ENCODE data around the gene IL15RA.
"Not testable (repeated sequence)": the region's sequence is repeated elsewhere in the genome, so short reads cannot be mapped to it uniquely, and the experiment has no call there.

Gene IL15RA

GRCh38 chr10:5919568-5919967 is 57.8 kb downstream of the IL15RA start:
- no peak for DNase-seq

- DNase-seq, result no peak
Observed at GRCh38 chr10:5918763-5919162, 58.6 kb downstream of the IL15RA start.

- DNase-seq, result no peak
Observed at GRCh38 chr10:5917305-5917704, 60.0 kb downstream of the IL15RA start.

- DNase-seq, result no peak
Observed at GRCh38 chr10:5915451-5915850, 61.9 kb downstream of the IL15RA start.

- no peak for DNase-seq
Observed at GRCh38 chr10:5913736-5914135, 63.6 kb downstream of the IL15RA start.

GRCh38 chr10:5911670-5912069 is 65.7 kb downstream of the IL15RA start:
- no peak for DNase-seq

- no peak for DNase-seq
Observed at GRCh38 chr10:5910323-5911100, 66.8 kb downstream of the IL15RA start.

- DNase-seq, result not testable (repeated sequence)
Observed at GRCh38 chr10:5908676-5909075, 68.7 kb downstream of the IL15RA start.

GRCh38 chr10:5906651-5907050 is 70.7 kb downstream of the IL15RA start:
- no peak for DNase-seq

GRCh38 chr10:5905854-5906507 is 71.4 kb downstream of the IL15RA start:
- no peak for DNase-seq

GRCh38 chr10:5904227-5904626 is 73.1 kb downstream of the IL15RA start:
- DNase-seq, result no peak

GRCh38 chr10:5903563-5903962 is 73.8 kb downstream of the IL15RA start:
- no peak for DNase-seq

- no peak for DNase-seq
Observed at GRCh38 chr10:5902511-5903274, 74.7 kb downstream of the IL15RA start.

Measured in activated CD4-positive, alpha-beta T cell treated with anti-CD3 and anti-CD28 coated beads for 1 hour (primary cell).